ENCODE measurements around the gene ZNF808.
"Not testable (repeated sequence)": the region's sequence is repeated elsewhere in the genome, so short reads cannot be mapped to it uniquely, and the experiment has no call there.

ZNF808 gene

GRCh38 chr19:52492994-52493470, 34.4 kb upstream of the ZNF808 start:
- peak; percentile 91 for DNase-seq
- no peak overlapping the region for H3K23ac ChIP-seq (ENCODE audit: low read length)
- peak overlapping the region; percentile 81 for H3K9ac ChIP-seq (ENCODE audit: low read length)
- H3K27me3 ChIP-seq (ENCODE audit: insufficient read depth, low read length, poor library complexity): no peaks in the 10 kb centered on the region
- no peaks in the 10 kb centered on the region for H3K79me1 ChIP-seq (ENCODE audit: low read length)
- H3K79me2 ChIP-seq (ENCODE audit: control insufficient read depth, insufficient read depth, low read length): no peaks in the 10 kb centered on the region
- no peak overlapping the region for H2BK120ac ChIP-seq (ENCODE audit: low read depth, low read length)
- no peak overlapping the region for H4K8ac ChIP-seq (ENCODE audit: low read depth, low read length)
- no peak overlapping the region for H3K18ac ChIP-seq (ENCODE audit: low read length)
- peak overlapping the region; percentile 80 for H3K4me2 ChIP-seq (ENCODE audit: low read length)
- peak overlapping the region; percentile 85 for H3K56ac ChIP-seq (ENCODE audit: low read length)
- peak overlapping the region; percentile 66 for H3K4me3 ChIP-seq (ENCODE audit: low read length)
- no peak overlapping the region for H4K5ac ChIP-seq (ENCODE audit: low read length)
- no peak overlapping the region for H2AK5ac ChIP-seq (ENCODE audit: low read length)
- H3K36me3 ChIP-seq (ENCODE audit: control insufficient read depth, insufficient read depth, low read length): no peaks in the 10 kb centered on the region
- H2BK15ac ChIP-seq (replicated peaks; ENCODE audit: low read depth): no peak overlapping the region
- H2BK5ac ChIP-seq (ENCODE audit: low read length): no peak overlapping the region
- no CpG with 5 or more reads among the region's 28 CpGs for WGBS (ENCODE audit: extremely low coverage, insufficient coverage, low lambda C conversion rate)
- no peak overlapping the region for H3K4ac ChIP-seq (ENCODE audit: low read depth, low read length)
- H3K4me1 ChIP-seq (ENCODE audit: control insufficient read depth, low read depth, low read length): no peaks in the 10 kb centered on the region
- peak overlapping the region; percentile 70 for H3K27ac ChIP-seq (ENCODE audit: low read depth, low read length)

GRCh38 chr19:52494518-52494917, 33.0 kb upstream of the ZNF808 start:
- Histone ChIP-seq H4K8ac (ENCODE audit: low read depth, low read length) (no peak overlapping the region), H4K5ac (ENCODE audit: low read length) (no peak overlapping the region), H2AK5ac (ENCODE audit: low read length) (no peak overlapping the region), H3K56ac (ENCODE audit: low read length) (no peak overlapping the region), H3K79me2 (ENCODE audit: control insufficient read depth, insufficient read depth, low read length) (no peaks in the 10 kb centered on the region), H3K9ac (ENCODE audit: low read length) (no peak overlapping the region), H3K27ac (ENCODE audit: low read depth, low read length) (no peak overlapping the region), H3K4me1 (ENCODE audit: control insufficient read depth, low read depth, low read length) (no peaks in the 10 kb centered on the region), H2BK15ac (replicated peaks; ENCODE audit: low read depth) (no peak overlapping the region), H3K27me3 (ENCODE audit: insufficient read depth, low read length, poor library complexity) (no peaks in the 10 kb centered on the region), H3K36me3 (ENCODE audit: control insufficient read depth, insufficient read depth, low read length) (no peaks in the 10 kb centered on the region), H3K79me1 (ENCODE audit: low read length) (no peaks in the 10 kb centered on the region), H3K4me2 (ENCODE audit: low read length) (no peak overlapping the region), H3K18ac (ENCODE audit: low read length) (no peak overlapping the region), H3K4me3 (ENCODE audit: low read length) (no peak overlapping the region), H3K23ac (ENCODE audit: low read length) (no peak overlapping the region), H2BK120ac (ENCODE audit: low read depth, low read length) (no peak overlapping the region), H3K4ac (ENCODE audit: low read depth, low read length) (no peak overlapping the region), H2BK5ac (ENCODE audit: low read length) (no peak overlapping the region)
- no CpG with 5 or more reads among the region's 3 CpGs for WGBS (ENCODE audit: extremely low coverage, insufficient coverage, low lambda C conversion rate)
- DNase-seq: no peak

GRCh38 chr19:52498571-52498970, 28.9 kb upstream of the ZNF808 start:
- Histone ChIP-seq H4K5ac (ENCODE audit: low read length) (no peak overlapping the region), H3K4me2 (ENCODE audit: low read length) (no peak overlapping the region), H3K9ac (ENCODE audit: low read length) (no peak overlapping the region), H3K4ac (ENCODE audit: low read depth, low read length) (no peak overlapping the region), H3K4me3 (ENCODE audit: low read length) (no peak overlapping the region), H4K8ac (ENCODE audit: low read depth, low read length) (no peak overlapping the region), H3K27me3 (ENCODE audit: insufficient read depth, low read length, poor library complexity) (no peaks in the 10 kb centered on the region), H2AK5ac (ENCODE audit: low read length) (no peak overlapping the region), H3K56ac (ENCODE audit: low read length) (no peak overlapping the region), H2BK5ac (ENCODE audit: low read length) (no peak overlapping the region), H3K4me1 (ENCODE audit: control insufficient read depth, low read depth, low read length) (no peaks in the 10 kb centered on the region), H3K27ac (ENCODE audit: low read depth, low read length) (no peak overlapping the region), H3K36me3 (ENCODE audit: control insufficient read depth, insufficient read depth, low read length) (no peaks in the 10 kb centered on the region), H3K79me1 (ENCODE audit: low read length) (no peaks in the 10 kb centered on the region), H3K18ac (ENCODE audit: low read length) (no peak overlapping the region), H2BK120ac (ENCODE audit: low read depth, low read length) (no peak overlapping the region), H3K79me2 (ENCODE audit: control insufficient read depth, insufficient read depth, low read length) (no peaks in the 10 kb centered on the region), H2BK15ac (replicated peaks; ENCODE audit: low read depth) (no peak overlapping the region), H3K23ac (ENCODE audit: low read length) (no peak overlapping the region)
- DNase-seq: no peak
- WGBS (ENCODE audit: extremely low coverage, insufficient coverage, low lambda C conversion rate): no CpG with 5 or more reads among the region's 8 CpGs

GRCh38 chr19:52500474-52500873, 27.0 kb upstream of the ZNF808 start:
- not testable (repeated sequence) for H3K27ac ChIP-seq (ENCODE audit: low read depth, low read length); H3K23ac ChIP-seq (ENCODE audit: low read length); H3K27me3 ChIP-seq (ENCODE audit: insufficient read depth, low read length, poor library complexity); H3K4me1 ChIP-seq (ENCODE audit: control insufficient read depth, low read depth, low read length); H2AK5ac ChIP-seq (ENCODE audit: low read length); H2BK5ac ChIP-seq (ENCODE audit: low read length); H3K79me1 ChIP-seq (ENCODE audit: low read length); H3K4me2 ChIP-seq (ENCODE audit: low read length); H2BK120ac ChIP-seq (ENCODE audit: low read depth, low read length); H2BK15ac ChIP-seq (replicated peaks; ENCODE audit: low read depth); DNase-seq; H3K18ac ChIP-seq (ENCODE audit: low read length); H3K4me3 ChIP-seq (ENCODE audit: low read length); H3K79me2 ChIP-seq (ENCODE audit: control insufficient read depth, insufficient read depth, low read length); H3K9ac ChIP-seq (ENCODE audit: low read length); H4K5ac ChIP-seq (ENCODE audit: low read length); H3K4ac ChIP-seq (ENCODE audit: low read depth, low read length); H3K56ac ChIP-seq (ENCODE audit: low read length); H4K8ac ChIP-seq (ENCODE audit: low read depth, low read length); H3K36me3 ChIP-seq (ENCODE audit: control insufficient read depth, insufficient read depth, low read length)
- no CpG with 5 or more reads among the region's 3 CpGs for WGBS (ENCODE audit: extremely low coverage, insufficient coverage, low lambda C conversion rate)

- not testable (repeated sequence) for H2BK5ac ChIP-seq (ENCODE audit: low read length); H3K18ac ChIP-seq (ENCODE audit: low read length); H3K9ac ChIP-seq (ENCODE audit: low read length); H2BK15ac ChIP-seq (replicated peaks; ENCODE audit: low read depth); H3K27me3 ChIP-seq (ENCODE audit: insufficient read depth, low read length, poor library complexity); H4K8ac ChIP-seq (ENCODE audit: low read depth, low read length); H3K79me2 ChIP-seq (ENCODE audit: control insufficient read depth, insufficient read depth, low read length); H3K4me2 ChIP-seq (ENCODE audit: low read length); H3K4ac ChIP-seq (ENCODE audit: low read depth, low read length); H3K79me1 ChIP-seq (ENCODE audit: low read length); H2BK120ac ChIP-seq (ENCODE audit: low read depth, low read length); H3K56ac ChIP-seq (ENCODE audit: low read length); H3K36me3 ChIP-seq (ENCODE audit: control insufficient read depth, insufficient read depth, low read length); H3K4me1 ChIP-seq (ENCODE audit: control insufficient read depth, low read depth, low read length); H3K23ac ChIP-seq (ENCODE audit: low read length); H3K4me3 ChIP-seq (ENCODE audit: low read length); H4K5ac ChIP-seq (ENCODE audit: low read length); H3K27ac ChIP-seq (ENCODE audit: low read depth, low read length); DNase-seq; H2AK5ac ChIP-seq (ENCODE audit: low read length)
- no CpG with 5 or more reads among the region's 12 CpGs for WGBS (ENCODE audit: extremely low coverage, insufficient coverage, low lambda C conversion rate)
Observed at GRCh38 chr19:52500991-52501390, 26.5 kb upstream of the ZNF808 start.

- no CpG with 5 or more reads among the region's 5 CpGs for WGBS (ENCODE audit: extremely low coverage, insufficient coverage, low lambda C conversion rate)
- H3K4me3 ChIP-seq (ENCODE audit: low read length): no peak overlapping the region
- no peak overlapping the region for H4K8ac ChIP-seq (ENCODE audit: low read depth, low read length)
- no peak overlapping the region for H2BK120ac ChIP-seq (ENCODE audit: low read depth, low read length)
- no peak overlapping the region for H2BK5ac ChIP-seq (ENCODE audit: low read length)
- no peak overlapping the region for H3K23ac ChIP-seq (ENCODE audit: low read length)
- H3K4me1 ChIP-seq (ENCODE audit: control insufficient read depth, low read depth, low read length): no peaks in the 10 kb centered on the region
- H3K36me3 ChIP-seq (ENCODE audit: control insufficient read depth, insufficient read depth, low read length): no peaks in the 10 kb centered on the region
- no peak overlapping the region for H3K4me2 ChIP-seq (ENCODE audit: low read length)
- no peak overlapping the region for H3K4ac ChIP-seq (ENCODE audit: low read depth, low read length)
- no peaks in the 10 kb centered on the region for H3K79me2 ChIP-seq (ENCODE audit: control insufficient read depth, insufficient read depth, low read length)
- no peak overlapping the region for H3K18ac ChIP-seq (ENCODE audit: low read length)
- no peak overlapping the region for H2BK15ac ChIP-seq (replicated peaks; ENCODE audit: low read depth)
- H3K79me1 ChIP-seq (ENCODE audit: low read length): no peaks in the 10 kb centered on the region
- H3K9ac ChIP-seq (ENCODE audit: low read length): no peak overlapping the region
- H3K27ac ChIP-seq (ENCODE audit: low read depth, low read length): no peak overlapping the region
- H2AK5ac ChIP-seq (ENCODE audit: low read length): no peak overlapping the region
- no peaks in the 10 kb centered on the region for H3K27me3 ChIP-seq (ENCODE audit: insufficient read depth, low read length, poor library complexity)
- H3K56ac ChIP-seq (ENCODE audit: low read length): no peak overlapping the region
- no peak for DNase-seq
- no peak overlapping the region for H4K5ac ChIP-seq (ENCODE audit: low read length)
Observed at GRCh38 chr19:52507266-52507665, 20.2 kb upstream of the ZNF808 start.
